K562 (cell line): ENCODE data around the gene FLOT2. TPM values are rescaled to one million over a fixed set of nuclear protein-coding genes. Genes with fewer than 3 reads are reported as not detected.

Experiments
- ARID2 ChIP-seq: fragments of 450-650 bp; IDR thresholded peaks from 2 replicates; pipeline ENCODE4 v1.6.1; 2017; ENCODE audit warnings: antibody characterized with exemption, mild to moderate bottlenecking
- BCOR ChIP-seq: fragments of 450-650 bp; IDR thresholded peaks from 2 replicates; pipeline ENCODE4 v1.6.1; 2016
- ELF2 ChIP-seq: fragments of 250-450 bp; sonication (Bioruptor Pico); IDR thresholded peaks from 2 replicates; pipeline ENCODE4 v1.5.0; 2021; ENCODE audit warnings: mild to moderate bottlenecking
- MAZ ChIP-seq, 2 experiments: fragments of 450-650 bp in 1 of 2; sonication (generic) in 1 of 2; formaldehyde crosslinking; IDR thresholded peaks in 1 of 2; conservative IDR thresholded peaks in 1 of 2; 2 replicates each; pipeline versions ENCODE4 v1.4.0 to v1.5.0; 2020; ENCODE audit warnings: mild to moderate bottlenecking in 1 of 2, missing genetic modification reagents in 1 of 2
- TRIM28 ChIP-seq: fragments of 450-650 bp; IDR thresholded peaks from 2 replicates; pipeline ENCODE4 v1.6.1; 2017
- polyA plus RNA-seq, 8 experiments: library from polyadenylated mRNA; depleted of rRNA in 4 of 8; stranded (reverse) in 5 of 8; unstranded in 3 of 8; fragments of >200 nt; fragmentation: Nextera tagmentation in 2 of 8; fragmentation: Illumina TruSeq in 1 of 8; extraction: Ambion mirVana in 2 of 8; extraction: Trizol in 1 of 8; gene quantifications; 2 replicates each; pipeline versions ENCODE4 v1.2.1 to v1.2.3, GENCODE V29; 2011 to 2014; ENCODE audit warnings: inconsistent platforms in 1 of 8, missing spikeins in 1 of 8
- total RNA-seq, 7 experiments: library from RNA; depleted of rRNA in 6 of 7; stranded (reverse); fragments of >200 nt in 6 of 7; fragmentation: Illumina TruSeq in 2 of 7; extraction: Trizol in 2 of 7; gene quantifications; 2 replicates each; pipeline versions ENCODE4 v1.2.1 to v1.2.3, GENCODE V29; 2011 to 2021; ENCODE audit warnings: low replicate concordance in 1 of 7
- TF ChIP-seq, protein P1 (sequence below), 2 experiments: fragments of 450-650 bp; formaldehyde crosslinking in 1 of 2; IDR thresholded peaks; 2 replicates each; pipeline versions ENCODE4 v1.4.0 to v1.6.1; 2014 to 2020; ENCODE audit warnings: mild to moderate bottlenecking in 2 of 2, borderline replicate concordance in 1 of 2, low read depth in 1 of 2
- TF ChIP-seq, protein P2 (sequence below), 3 experiments: IDR thresholded peaks in 2 of 3; conservative IDR thresholded peaks in 1 of 3; 2 replicates each; pipeline ENCODE4 v1.5.1; 2011 to 2012; ENCODE audit warnings: low read length in 3 of 3, mild to moderate bottlenecking in 3 of 3, control low read depth in 2 of 3, improper control_type of control experiment in 1 of 3, inconsistent platforms in 1 of 3, low read depth in 1 of 3, mixed read lengths in 1 of 3, moderate library complexity in 1 of 3; ENCODE audit not compliant: insufficient read depth in 2 of 3
- TF ChIP-seq, protein P3 (sequence below): fragments of 450-650 bp; formaldehyde crosslinking; IDR thresholded peaks from 2 replicates; pipeline ENCODE4 v1.4.0; 2020; ENCODE audit warnings: mild to moderate bottlenecking, moderate library complexity
- TF ChIP-seq, protein P4 (sequence below), 2 experiments: fragments of 450-650 bp in 1 of 2; sonication (generic) in 1 of 2; formaldehyde crosslinking in 1 of 2; IDR thresholded peaks in 1 of 2; conservative IDR thresholded peaks in 1 of 2; 2 replicates each; pipeline versions ENCODE4 v1.6.1 to v1.8.1; 2016 to 2023; ENCODE audit warnings: mild to moderate bottlenecking in 2 of 2, moderate library complexity in 2 of 2, inconsistent platforms in 1 of 2, missing genetic modification reagents in 1 of 2

The FLOT2 gene
- total and polyA plus RNA-seq, 9 of the 15 experiments (the other 6 are each of a cell fraction or from before 2014, with no cell fraction given) = 17.5 to 138 (median 41.7) TPM

DNA sequence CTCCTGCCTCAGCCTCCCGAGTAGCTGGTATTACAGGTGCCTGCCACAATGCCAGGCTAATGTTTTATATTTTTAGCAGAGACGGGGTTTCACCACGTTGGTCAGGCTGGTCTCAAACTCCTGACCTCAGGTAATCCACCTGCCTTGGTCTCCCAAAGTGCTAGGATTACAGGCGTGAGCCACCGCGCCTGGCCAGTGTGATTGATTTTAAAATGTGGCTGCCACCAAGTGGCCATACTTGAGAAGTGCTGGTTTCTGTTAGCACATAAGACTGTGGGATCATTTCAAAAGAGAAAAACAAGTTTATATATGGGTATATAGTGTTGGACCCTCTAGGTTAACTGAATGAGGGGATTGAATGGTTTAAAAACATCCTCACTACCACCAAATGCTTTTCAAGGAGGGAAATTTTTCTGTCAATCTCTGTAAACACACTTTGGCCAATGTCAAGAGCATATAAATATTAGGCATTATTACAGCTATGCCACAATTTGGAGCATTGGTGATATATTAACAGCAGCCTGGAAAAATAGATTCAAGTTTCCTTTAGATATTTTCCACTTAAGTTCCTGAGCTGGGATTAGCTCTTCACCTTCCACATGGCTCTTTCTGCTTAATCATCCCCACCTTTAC lies 18.9 kb upstream of the FLOT2 start (continued):
- TF ChIP-seq, protein P1, sequence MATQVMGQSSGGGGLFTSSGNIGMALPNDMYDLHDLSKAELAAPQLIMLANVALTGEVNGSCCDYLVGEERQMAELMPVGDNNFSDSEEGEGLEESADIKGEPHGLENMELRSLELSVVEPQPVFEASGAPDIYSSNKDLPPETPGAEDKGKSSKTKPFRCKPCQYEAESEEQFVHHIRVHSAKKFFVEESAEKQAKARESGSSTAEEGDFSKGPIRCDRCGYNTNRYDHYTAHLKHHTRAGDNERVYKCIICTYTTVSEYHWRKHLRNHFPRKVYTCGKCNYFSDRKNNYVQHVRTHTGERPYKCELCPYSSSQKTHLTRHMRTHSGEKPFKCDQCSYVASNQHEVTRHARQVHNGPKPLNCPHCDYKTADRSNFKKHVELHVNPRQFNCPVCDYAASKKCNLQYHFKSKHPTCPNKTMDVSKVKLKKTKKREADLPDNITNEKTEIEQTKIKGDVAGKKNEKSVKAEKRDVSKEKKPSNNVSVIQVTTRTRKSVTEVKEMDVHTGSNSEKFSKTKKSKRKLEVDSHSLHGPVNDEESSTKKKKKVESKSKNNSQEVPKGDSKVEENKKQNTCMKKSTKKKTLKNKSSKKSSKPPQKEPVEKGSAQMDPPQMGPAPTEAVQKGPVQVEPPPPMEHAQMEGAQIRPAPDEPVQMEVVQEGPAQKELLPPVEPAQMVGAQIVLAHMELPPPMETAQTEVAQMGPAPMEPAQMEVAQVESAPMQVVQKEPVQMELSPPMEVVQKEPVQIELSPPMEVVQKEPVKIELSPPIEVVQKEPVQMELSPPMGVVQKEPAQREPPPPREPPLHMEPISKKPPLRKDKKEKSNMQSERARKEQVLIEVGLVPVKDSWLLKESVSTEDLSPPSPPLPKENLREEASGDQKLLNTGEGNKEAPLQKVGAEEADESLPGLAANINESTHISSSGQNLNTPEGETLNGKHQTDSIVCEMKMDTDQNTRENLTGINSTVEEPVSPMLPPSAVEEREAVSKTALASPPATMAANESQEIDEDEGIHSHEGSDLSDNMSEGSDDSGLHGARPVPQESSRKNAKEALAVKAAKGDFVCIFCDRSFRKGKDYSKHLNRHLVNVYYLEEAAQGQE (IDR thresholded peaks at IDR 0.05; ENCODE audit: borderline replicate concordance) = peak; percentile 72
- TF ChIP-seq, protein P1 (CRISPR knock-in tag; IDR thresholded peaks at IDR 0.05; ENCODE audit: low read depth) = no peak
- TF ChIP-seq, protein P2, sequence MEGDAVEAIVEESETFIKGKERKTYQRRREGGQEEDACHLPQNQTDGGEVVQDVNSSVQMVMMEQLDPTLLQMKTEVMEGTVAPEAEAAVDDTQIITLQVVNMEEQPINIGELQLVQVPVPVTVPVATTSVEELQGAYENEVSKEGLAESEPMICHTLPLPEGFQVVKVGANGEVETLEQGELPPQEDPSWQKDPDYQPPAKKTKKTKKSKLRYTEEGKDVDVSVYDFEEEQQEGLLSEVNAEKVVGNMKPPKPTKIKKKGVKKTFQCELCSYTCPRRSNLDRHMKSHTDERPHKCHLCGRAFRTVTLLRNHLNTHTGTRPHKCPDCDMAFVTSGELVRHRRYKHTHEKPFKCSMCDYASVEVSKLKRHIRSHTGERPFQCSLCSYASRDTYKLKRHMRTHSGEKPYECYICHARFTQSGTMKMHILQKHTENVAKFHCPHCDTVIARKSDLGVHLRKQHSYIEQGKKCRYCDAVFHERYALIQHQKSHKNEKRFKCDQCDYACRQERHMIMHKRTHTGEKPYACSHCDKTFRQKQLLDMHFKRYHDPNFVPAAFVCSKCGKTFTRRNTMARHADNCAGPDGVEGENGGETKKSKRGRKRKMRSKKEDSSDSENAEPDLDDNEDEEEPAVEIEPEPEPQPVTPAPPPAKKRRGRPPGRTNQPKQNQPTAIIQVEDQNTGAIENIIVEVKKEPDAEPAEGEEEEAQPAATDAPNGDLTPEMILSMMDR (IDR thresholded peaks at IDR 0.05 in 2 of 3, conservative IDR thresholded peaks at IDR 0.05 in 1 of 3; ENCODE audit: insufficient read depth in 2 of 3, low read depth in 1 of 3, low read length in 3 of 3) = peak; percentile 73 to 82 (median 76)
- peak in 1 of 2 experiments; percentile 43; a peak in 1 of 4 replicates for TF ChIP-seq MAZ (CRISPR knock-in tag; conservative IDR thresholded peaks at IDR 0.05 in 1 of 2, IDR thresholded peaks at IDR 0.05 in 1 of 2)
- TF ChIP-seq ELF2 (CRISPR knock-in tag) = no peak
- peak; percentile 23; the same call in 1 of the 2 replicates for TF ChIP-seq BCOR
- peak; percentile 17; the same call in 1 of the 2 replicates for TF ChIP-seq ARID2
- TF ChIP-seq TRIM28 = 0 out of 2 replicates have a peak, but pooled peaks have one; percentile 34
- TF ChIP-seq, protein P3, sequence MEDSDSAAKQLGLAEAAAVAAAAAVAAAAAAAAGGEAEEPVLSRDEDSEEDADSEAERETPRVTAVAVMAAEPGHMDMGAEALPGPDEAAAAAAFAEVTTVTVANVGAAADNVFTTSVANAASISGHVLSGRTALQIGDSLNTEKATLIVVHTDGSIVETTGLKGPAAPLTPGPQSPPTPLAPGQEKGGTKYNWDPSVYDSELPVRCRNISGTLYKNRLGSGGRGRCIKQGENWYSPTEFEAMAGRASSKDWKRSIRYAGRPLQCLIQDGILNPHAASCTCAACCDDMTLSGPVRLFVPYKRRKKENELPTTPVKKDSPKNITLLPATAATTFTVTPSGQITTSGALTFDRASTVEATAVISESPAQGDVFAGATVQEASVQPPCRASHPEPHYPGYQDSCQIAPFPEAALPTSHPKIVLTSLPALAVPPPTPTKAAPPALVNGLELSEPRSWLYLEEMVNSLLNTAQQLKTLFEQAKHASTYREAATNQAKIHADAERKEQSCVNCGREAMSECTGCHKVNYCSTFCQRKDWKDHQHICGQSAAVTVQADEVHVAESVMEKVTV (CRISPR knock-in tag) = peak; percentile 62
- TF ChIP-seq, protein P4, sequence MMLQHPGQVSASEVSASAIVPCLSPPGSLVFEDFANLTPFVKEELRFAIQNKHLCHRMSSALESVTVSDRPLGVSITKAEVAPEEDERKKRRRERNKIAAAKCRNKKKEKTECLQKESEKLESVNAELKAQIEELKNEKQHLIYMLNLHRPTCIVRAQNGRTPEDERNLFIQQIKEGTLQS (IDR thresholded peaks at IDR 0.05) = no peak
- TF ChIP-seq, protein P4 (CRISPR knock-in tag; conservative IDR thresholded peaks at IDR 0.05) = peak; percentile 60; the same call in 1 of the 2 replicates
